ENCODE measurements around the gene LRTM2. TPM values are rescaled to one million over a fixed set of nuclear protein-coding genes. Genes with fewer than 3 reads are reported as not detected.

Gene LRTM2
- total RNA-seq, 1 donor: not detected

DNA sequence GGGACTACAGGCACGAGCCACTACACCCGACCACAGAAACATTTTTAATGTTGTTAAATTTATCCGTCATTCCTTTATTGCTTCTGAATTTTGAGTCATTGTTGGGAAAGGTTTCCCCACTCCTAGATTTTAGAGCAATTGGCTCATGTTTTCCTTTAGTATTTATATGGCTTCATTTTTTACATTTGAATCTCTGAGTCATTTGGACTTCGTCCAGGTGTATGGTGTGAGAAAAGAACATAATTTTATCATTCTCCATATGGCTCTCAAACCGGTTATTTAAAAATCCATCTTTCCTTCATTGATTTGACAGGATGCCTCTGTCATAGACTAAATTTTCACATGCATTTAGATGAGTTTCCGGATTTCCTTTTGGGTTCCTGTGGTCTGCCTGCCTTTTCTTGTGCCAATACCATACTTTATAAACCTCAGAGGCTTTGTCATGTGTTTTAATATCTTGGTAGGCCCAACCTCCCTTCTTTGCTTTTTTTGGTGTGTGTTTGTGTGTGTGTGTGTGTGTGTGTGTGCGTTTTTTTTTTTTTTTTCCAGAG lies 30.9 kb downstream of the LRTM2 start:
- DNase-seq (ENCODE audit: low read depth): peak; percentile 72
- H3K4me3 ChIP-seq (ENCODE audit: low read depth, low read length): no peak overlapping the region
- TF ChIP-seq, protein P1, sequence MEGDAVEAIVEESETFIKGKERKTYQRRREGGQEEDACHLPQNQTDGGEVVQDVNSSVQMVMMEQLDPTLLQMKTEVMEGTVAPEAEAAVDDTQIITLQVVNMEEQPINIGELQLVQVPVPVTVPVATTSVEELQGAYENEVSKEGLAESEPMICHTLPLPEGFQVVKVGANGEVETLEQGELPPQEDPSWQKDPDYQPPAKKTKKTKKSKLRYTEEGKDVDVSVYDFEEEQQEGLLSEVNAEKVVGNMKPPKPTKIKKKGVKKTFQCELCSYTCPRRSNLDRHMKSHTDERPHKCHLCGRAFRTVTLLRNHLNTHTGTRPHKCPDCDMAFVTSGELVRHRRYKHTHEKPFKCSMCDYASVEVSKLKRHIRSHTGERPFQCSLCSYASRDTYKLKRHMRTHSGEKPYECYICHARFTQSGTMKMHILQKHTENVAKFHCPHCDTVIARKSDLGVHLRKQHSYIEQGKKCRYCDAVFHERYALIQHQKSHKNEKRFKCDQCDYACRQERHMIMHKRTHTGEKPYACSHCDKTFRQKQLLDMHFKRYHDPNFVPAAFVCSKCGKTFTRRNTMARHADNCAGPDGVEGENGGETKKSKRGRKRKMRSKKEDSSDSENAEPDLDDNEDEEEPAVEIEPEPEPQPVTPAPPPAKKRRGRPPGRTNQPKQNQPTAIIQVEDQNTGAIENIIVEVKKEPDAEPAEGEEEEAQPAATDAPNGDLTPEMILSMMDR (IDR thresholded peaks at IDR 0.05; ENCODE audit: insufficient read depth, low read length): no peak

DNA sequence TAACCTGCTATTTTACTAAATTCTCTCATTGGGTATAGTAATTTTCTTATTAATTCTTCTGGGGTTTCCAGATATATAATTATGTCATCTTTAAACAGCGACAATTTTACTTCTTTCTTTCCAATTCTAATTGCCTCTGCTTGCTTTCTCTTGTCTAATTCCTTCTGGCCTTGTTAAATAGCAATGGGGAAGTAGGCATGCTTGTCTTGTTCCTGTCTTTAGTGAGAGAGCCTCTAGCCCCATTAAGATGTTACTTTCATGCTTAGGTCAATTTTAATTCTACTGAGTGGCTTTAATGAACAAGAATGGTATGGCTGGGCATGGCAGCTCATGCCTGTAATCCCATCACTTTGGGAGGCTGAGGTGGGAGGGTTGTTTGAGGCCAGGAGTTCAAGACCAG lies 31.7 kb downstream of the LRTM2 start:
- no peak overlapping the region for H3K4me3 ChIP-seq (ENCODE audit: low read depth, low read length)
- DNase-seq (ENCODE audit: low read depth): no peak
- TF ChIP-seq, protein P1 (IDR thresholded peaks at IDR 0.05; ENCODE audit: insufficient read depth, low read length): no peak

DNA sequence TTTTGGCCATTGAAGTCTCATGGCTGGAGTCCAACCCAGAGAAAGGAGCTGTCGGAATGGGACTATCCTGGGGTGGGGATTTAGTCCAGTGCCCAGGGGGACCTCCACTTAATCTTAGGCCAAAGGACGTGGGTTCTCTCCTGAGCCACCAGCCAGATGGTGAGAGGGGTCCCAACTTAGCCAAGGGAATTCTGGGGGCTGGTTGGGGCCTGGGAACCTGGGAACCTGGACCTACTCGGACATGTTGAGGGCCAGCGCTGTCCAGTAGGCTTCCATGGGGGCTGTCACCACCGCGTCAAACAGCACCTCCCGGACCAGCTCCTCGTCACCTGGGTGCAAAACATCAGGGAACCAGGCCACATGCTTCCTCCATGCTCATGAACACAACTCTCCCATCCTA lies 33.4 kb downstream of the LRTM2 start:
- DNase-seq (ENCODE audit: low read depth): no peak

GRCh38 chr12:1855241-1855640 lies 34.9 kb downstream of the LRTM2 start:
- DNase-seq (ENCODE audit: low read depth): peak; percentile 17
- TF ChIP-seq, protein P1 (IDR thresholded peaks at IDR 0.05; ENCODE audit: insufficient read depth, low read length): no peak

More for the DNA sequence above, 33.4 kb downstream of the LRTM2 start:
- no peak overlapping the region for H3K4me3 ChIP-seq (ENCODE audit: low read depth, low read length)
- TF ChIP-seq, protein P1 (IDR thresholded peaks at IDR 0.05; ENCODE audit: insufficient read depth, low read length): no peak

GRCh38 chr12:1857086-1857485 lies 36.7 kb downstream of the LRTM2 start:
- H3K4me3 ChIP-seq (ENCODE audit: low read depth, low read length): no peak overlapping the region
- TF ChIP-seq, protein P1 (IDR thresholded peaks at IDR 0.05; ENCODE audit: insufficient read depth, low read length): no peak
- DNase-seq (ENCODE audit: low read depth): no peak

More at GRCh38 chr12:1855241-1855640, 34.9 kb downstream of the LRTM2 start:
- H3K4me3 ChIP-seq (ENCODE audit: low read depth, low read length): no peak overlapping the region

GRCh38 chr12:1857821-1858220 lies 37.5 kb downstream of the LRTM2 start:
- no peak for DNase-seq (ENCODE audit: low read depth)
- TF ChIP-seq, protein P1 (IDR thresholded peaks at IDR 0.05; ENCODE audit: insufficient read depth, low read length): no peak
- no peak overlapping the region for H3K4me3 ChIP-seq (ENCODE audit: low read depth, low read length)

DNA sequence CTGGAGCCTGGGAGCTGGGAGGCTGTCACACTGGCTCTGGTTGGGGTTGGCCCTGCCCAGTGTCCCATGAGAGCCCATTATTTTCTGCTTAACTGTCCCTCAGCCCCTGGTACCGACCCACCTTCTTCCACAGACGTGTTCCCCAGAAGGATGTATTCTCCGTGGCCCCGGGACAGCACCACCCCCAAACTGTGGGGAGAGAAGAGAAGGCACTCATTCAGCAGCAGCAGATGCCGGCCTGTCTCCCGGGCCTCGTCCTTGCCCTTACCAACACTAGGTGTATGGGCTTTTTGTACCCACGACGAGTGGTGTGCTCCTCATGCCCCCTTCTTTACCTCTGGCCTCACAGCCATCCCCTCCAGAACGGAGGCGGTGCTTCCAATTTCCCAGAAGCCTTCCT lies 38.1 kb downstream of the LRTM2 start:
- TF ChIP-seq, protein P1 (IDR thresholded peaks at IDR 0.05; ENCODE audit: insufficient read depth, low read length): no peak
- no peak for DNase-seq (ENCODE audit: low read depth)
- H3K4me3 ChIP-seq (ENCODE audit: low read depth, low read length): no peak overlapping the region
